HG03066 (cell line): ENCODE results near the gene SURF1.
A peak's percentile ranks its signal among the peaks of the same experiment; 100 is the strongest.
"Not testable (repeated sequence)": the region's sequence is repeated elsewhere in the genome, so short reads cannot be mapped to it uniquely, and the experiment has no call there.

Source experiments
- ATAC-seq: cut with Tn5 transposase; IDR thresholded peaks from one replicate; pipeline ENCODE4 v1.9.1; 2021; ENCODE audit warnings: low read depth; ENCODE audit not compliant: unreplicated experiment

The SURF1 gene, protein sequence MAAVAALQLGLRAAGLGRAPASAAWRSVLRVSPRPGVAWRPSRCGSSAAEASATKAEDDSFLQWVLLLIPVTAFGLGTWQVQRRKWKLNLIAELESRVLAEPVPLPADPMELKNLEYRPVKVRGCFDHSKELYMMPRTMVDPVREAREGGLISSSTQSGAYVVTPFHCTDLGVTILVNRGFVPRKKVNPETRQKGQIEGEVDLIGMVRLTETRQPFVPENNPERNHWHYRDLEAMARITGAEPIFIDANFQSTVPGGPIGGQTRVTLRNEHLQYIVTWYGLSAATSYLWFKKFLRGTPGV

DNA sequence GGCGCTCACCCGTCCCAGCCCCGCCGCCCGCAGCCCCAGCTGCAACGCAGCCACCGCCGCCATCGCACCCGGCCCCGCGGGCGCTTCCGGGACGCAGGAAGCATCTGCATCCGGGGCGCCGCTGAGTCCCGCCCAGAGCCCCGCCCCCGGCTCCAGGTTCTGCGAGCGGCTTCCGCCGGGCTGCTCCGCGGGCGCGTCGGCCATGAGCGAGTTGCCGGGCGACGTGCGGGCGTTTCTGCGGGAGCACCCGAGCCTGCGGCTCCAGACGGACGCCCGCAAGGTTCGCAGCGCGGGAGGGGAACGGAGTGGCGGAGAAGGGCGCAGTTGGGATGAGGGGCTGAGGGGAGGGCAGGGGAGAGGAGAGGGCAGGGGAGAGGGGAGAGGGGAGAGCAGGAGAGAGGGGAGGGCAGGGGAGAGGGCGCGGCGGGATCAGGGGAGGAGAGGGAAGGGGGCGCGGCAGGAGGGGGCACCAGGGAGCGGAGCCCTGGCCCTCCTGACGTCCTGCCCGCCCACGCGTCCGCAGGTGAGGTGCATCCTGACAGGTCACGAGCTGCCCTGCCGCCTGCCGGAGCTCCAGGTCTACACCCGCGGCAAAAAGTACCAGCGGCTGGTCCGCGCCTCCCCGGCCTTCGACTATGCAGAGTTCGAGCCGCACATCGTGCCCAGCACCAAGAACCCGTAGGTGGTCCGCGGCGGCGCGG is at the start of gene SURF1, which contains the start of gene SURF2:
SURF1 (minus strand) TSS at position 97 of the 701 bp plus-strand sequence; CDS start at position 63, 34 bp downstream.
SURF2 (plus strand) TSS at position 160 of the 701 bp plus-strand sequence; CDS start at position 203, 43 bp downstream.
- ATAC-seq = peak; percentile 68

DNA sequence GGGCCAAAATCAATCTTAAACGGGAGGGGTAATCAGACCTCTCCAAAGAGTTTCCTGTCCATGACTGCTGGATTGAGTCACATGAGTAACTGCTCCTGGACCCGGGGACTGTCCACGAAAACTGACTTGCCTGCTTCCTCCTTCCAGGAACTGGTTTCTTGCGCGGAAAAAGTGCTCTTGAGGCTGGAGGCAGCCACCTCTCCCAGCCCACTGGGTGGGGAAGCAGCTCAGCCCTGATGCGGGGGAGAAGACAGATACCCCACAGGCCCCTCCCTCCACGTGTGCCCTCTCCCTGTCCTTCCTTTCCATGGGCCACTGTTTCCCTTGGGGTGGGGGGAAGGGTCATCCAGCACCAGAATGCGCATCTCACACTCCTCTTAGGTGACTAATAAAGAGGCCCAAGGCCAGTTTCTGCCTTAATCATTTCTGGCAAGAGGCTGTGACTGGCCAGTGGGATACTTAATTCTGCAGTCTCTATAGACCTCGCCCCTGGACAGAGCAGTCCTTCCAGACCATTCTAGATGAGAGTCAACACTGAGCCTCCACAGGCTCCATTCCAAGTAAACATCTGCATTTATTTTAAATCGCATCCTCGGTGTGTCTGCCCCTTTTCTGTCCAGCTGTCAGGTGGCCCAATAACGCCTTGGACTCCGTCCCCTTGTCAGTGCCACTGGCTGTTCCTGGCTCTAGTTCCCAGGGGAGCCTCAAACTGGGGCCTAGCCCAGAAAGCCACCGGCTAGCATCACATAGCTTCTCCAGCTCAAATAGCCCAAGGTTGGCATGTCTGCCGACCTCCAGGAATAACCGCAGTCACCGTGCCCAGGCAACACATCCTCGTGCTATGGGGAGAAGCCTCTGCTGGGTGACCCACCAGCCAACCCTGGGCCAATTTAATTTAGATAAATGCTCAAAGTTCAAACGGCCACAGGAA is 49.5 kb upstream of the SURF1 start:
- ATAC-seq = no peak

DNA sequence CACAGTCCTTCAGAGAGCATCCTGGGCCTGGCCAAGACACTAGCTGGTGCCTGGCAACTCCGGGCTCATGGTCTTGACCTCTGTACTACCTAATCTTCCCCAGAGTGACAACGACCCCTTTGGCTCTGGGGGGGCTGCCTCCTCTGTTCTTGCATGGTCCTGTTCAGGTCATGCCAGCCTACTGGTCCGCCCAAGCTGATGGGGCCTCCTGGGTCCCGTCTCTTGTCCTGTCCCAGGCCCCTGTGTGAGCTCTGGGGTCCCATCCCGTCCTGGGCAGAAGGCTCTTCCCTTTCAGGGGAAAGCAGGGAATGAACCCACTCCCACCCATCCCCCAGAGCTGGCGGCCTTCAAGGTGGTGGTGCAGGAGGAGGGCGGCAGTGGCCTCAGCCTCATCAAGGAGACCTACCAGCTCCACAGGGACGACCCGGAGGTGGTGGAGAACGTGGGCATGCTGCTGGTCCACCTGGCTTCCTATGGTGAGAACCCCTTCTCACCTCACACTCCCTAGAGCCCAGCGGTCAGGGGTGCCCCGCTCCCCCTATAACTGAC is 48.2 kb upstream of the SURF1 start:
- no peak for ATAC-seq

DNA sequence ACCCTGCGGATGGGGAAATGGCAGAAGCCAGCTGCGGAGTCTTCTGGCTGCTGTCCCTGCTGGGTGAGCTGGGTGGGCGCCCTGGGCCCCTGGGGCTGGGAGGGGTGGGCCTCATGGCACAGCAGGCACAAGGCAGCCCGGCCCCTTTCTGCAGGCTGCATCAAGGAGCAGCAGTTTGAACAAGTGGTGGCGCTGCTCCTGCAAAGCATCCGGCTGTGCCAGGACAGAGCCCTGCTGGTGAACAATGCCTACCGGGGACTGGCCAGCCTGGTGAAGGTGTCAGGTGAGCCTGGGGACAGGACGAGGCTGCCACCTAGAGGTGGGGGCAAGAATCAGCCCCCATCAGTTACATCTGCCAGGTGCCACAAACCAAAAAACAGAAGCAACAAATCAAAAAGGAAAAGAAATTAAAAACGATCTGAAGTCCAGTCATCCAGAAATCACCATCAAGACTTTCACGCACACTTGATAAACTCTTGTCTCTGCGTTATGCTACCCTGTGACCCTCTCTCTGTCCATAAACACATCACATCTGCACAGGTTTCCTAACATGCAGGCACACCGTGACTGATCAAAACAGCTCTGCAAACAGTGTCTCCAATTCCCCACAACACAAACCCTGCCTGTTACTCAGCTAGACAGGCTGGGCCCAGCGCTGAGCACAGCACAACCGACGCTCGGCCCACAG is 47.6 kb upstream of the SURF1 start:
- no peak for ATAC-seq

DNA sequence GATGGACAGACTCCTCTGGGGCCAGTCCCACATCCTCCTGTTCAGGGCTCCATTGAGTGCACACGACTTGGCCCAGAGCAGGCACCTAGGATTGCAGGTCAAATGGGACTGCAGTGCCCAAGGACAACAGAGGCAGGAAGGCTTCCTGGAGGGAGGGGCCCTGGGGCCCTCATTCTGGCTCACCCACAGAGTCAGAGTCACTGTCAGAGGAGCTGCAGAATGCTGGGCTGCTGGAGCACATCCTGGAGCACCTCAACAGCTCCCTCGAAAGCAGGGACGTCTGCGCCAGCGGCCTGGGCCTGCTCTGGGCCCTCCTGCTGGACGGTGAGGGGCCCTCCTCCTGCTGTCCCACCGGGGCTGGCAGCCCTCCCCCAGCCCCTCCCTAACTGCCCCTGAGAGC is 46.4 kb upstream of the SURF1 start:
- ATAC-seq = no peak

DNA sequence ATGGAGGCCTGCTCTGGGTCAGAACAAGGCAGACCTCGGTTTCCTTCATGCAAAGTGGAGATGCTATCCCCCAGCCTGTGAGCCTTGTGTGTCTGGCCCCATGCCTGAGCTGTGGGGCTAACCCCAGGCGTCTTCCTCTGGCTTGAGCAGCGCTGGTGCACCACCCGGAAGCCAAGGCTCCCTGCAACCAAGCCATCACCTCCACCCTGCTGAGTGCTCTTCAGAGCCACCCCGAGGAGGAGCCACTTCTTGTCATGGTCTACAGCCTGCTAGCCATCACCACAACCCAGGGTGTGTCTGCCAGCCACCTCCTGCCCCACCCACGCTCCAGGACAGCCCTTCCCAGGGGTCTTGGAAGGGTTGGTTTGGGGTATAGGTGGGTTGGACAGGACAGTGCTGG is 45.3 kb upstream of the SURF1 start:
- ATAC-seq = no peak

DNA sequence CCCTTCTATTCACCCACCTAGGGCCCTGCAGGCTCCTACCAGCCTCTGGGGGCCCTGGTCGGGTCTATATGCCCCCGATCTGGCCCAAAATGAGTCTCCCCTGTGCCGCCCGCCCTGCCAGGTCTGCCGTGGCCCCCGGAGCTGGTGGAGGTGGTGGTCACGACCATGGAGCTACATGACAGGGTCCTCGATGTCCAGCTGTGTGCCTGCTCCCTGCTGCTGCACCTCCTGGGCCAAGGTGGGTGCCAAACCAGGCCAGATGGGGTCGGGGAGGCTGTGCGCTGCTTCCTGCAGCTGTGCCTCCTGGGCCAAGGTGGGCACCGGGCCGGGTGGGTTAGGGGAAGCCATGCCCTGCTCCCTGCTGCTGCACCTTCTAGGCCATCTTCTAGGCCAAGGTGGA is 44.0 kb upstream of the SURF1 start:
- ATAC-seq = no peak

DNA sequence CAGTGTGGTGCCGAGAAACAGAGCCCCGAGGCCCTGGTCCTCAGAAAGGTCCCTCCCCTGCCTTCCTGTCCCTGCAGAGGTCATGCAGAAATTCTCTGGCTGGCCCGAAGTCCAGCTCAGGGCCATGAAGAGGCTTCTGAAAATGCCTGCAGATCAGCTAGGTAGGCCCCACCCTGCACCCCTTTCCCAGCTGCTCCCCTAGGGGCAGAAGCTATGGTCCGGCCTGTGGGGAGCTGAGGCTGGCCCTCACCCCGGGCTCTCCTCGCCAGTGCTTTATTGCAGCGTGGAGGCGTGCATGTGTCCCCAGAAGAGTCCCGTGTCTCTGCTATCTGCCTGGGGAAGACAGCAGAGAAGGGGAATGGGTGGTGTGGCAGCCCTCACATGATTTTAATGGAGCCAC is 41.6 kb upstream of the SURF1 start:
- ATAC-seq = no peak

DNA sequence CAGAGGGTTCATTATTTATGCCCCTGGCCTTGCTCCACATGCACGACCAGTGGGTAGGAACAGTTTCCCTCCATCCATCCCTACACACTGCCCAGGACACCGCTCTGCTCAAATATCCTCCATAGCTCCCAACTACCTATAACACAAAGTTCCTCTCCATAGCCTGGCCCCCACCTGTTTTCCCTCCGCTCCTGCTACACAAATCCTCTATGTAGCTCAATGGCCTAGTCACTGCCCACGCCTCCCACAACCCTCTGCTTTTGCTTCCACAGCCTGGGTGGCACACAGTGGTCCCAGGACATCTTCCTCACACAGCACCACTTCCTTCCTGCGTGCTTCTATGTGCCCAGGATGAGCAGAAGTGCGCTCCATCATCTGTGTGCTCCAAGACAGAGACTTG is 41.1 kb upstream of the SURF1 start:
- ATAC-seq = no peak

DNA sequence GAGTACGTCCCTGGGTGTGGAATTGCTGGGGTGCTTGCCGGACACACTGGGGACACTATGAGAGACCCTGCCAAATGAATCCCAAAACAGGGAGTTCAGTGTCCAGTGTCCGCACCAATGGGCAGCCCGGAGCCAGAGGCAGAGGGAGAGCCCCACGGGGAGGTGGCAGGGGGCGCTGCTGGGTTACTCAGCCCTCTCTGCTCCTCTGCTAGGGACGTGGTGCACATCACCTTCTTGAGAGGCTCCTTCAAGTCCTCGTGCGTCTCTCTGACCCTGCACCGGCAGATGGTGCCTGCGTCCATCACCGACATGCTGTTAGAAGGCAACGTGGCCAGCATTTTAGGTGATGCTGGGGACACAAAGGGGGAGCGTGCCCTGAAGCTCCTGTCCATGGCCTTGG is 40.7 kb upstream of the SURF1 start:
- no peak for ATAC-seq

DNA sequence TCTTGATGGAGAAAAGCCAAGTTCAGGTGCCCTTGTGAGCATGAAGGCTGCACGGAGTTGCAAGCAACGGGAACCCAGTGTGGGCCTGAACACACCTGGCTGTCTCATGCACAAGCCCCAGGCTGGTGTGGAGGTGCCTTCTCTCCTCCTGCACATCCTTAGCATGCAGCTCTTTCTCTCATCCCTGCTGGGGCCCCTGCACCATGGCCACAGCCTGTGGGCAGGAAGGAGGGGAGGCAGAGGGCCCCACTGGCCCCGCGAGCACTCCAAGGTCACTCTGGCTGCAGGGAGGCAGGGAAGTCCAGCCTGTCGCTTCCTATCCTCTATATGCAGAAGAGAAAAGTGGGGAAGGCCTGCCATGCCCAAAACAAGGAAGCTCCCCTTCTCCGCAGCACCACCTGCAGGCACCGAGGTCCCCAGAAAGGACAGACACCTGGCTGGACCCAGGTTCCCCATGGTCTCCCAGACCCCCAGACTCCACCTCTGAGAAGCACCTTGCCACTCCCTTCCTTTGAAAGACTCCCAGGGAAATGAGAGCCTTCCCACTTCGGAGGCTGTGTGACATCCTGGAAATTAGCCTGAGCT is 38.5 kb upstream of the SURF1 start:
- ATAC-seq = no peak

DNA sequence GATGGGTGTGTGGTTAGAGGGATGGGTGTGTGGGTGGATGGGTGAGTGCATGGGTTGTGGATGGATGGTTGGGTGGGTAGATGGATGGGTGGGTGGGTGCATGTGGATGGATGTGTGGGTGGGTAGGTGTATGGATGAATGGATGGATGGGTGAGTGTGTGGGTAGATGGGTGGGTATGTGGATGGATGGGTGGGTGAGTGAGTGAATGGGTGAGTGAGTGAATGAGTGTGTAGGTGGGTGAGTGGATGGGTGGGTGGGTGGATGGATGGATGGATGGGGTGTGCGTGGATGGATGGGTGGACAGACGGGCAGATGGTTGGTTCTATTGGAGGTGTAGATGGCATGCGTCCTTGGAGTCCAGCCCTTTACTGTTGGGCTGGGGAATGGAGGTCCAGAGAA is 37.1 kb upstream of the SURF1 start:
- no peak for ATAC-seq

DNA sequence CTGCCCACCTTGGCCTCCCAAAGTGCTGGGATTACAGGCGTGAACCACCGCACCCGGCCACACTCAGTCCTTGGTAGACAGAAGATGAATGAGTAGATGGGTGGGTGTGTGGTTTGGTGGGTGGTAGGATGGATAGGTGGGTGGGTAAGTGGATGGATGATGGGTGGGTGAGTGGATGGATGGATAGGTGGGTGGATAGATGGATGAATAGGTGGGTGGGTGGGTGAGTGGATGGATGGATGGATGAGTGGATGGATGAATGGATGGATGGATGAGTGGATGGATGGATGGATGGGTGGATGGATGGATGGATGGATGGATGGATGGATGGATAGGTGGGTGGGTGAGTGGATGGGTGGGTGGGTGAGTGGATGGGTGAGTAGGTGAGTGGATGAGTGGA is 36.0 kb upstream of the SURF1 start:
- not testable (repeated sequence) for ATAC-seq

DNA sequence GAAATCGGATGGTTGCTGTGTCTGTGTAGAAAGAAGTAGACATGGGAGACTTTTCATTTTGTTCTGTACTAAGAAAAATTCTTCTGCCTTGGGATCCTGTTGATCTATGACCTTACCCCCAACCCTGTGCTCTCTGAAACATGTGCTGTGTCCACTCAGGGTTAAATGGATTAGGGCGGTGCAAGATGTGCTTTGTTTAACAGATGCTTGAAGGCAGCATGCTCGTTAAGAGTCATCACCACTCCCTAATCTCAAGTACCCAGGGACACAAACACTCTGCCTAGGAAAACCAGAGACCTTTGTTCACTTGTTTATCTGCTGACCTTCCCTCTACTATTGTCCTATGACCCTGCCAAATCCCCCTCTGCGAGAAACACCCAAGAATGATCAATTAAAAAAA is 35.2 kb upstream of the SURF1 start:
- not testable (repeated sequence) for ATAC-seq

DNA sequence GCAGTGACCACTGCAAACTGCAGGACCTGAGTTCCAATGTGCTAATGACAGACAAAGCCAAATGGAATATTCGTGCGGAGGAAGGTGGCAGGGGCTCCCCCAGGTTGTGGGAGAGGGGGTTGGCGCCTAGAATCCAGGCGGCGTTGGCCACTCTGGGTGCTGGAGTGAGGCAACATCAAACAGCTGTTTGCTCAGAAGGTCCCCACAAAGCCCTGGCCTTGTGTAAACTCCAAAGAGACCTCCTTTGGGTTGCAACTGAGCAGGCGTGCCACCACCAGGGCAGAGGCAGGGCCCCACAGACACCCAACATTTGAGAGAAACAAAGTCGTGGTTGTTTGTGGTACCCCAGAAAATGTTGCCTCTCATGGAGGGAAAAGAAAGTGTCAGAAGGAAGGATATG is 34.4 kb upstream of the SURF1 start:
- ATAC-seq = no peak

DNA sequence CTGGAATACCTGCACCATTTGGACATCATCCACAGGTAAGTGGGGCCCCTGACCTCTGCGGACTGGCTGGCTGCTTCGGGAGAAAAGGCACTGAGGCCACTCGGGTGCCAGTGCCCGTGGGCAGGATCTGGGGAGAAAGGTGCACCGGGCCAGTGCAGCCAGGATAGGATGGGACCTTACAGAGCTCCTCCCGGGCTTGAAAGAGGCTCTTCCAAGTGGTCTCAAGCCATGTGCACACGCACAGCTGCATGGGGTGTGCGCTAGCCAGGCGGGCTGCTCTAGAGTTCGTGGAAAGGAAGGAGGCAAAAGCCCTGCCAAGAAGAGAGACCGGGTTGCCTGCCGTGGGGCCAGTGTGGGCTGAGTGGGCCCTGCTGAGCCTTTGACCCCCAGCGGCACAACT is 33.3 kb upstream of the SURF1 start:
- ATAC-seq = no peak

DNA sequence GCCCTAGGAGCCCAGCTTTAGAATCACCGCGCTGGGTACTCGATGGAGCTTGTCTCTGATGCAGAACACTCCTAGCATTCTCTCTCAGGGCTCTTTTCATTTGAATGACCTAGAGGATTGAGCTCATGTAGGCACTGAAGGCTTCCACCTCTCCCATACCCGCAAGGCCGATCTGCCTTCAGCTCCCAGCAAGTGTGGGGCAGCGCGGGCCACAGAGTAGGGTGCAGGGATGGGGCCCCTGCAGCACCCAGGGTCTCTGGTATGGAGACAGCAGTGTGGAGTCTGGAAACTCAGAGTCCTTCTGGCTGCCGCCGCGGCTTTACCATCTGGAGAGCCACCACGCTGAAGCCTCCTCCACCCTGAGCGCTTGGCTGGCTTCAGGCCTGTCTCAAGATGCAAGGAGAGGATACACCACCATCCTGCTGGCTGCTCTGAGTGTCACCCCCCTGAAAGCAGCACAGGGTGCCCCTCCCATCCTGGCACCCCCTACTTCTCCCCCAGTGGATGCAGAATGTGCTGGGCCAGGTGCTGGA is 32.8 kb upstream of the SURF1 start:
- ATAC-seq = no peak

DNA sequence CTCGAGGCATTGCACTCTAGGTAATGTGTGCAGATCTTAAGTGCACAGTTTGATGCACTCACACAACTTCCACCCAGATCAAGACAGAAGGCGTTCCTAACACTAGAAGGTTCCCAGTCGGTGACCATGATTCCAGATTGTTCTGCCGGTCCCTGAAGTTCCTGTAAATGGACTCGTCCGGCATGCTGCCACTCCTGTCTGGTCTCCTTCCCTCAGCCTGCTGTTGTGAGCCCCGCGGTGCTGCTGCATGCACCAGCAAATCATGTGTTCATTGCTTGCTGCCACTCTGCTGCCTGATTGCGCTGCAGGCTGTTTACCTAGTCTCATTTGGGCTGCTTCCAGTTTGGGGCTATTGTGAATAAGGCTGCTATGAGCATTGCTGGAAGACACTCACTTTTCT is 31.4 kb upstream of the SURF1 start:
- no peak for ATAC-seq

DNA sequence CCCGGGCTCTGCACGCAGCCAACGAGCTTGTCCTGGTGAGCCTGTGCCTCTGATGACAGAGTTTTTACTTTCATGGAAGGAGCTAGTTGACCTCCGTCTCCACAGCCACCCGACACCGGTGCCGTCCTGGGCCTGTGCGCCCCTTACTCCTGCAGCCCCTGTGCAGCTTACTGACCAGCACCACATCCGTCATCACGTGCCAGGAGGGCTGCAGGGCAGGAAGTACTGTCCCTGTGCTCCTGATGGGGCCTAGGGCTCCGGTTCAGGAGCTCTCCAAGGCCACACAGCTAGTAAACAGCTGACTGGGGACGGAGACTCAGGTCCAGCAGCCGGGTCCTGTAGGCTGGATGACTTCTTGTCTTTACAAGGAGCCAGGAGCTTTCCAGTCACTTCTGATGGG is 30.1 kb upstream of the SURF1 start:
- ATAC-seq = no peak

DNA sequence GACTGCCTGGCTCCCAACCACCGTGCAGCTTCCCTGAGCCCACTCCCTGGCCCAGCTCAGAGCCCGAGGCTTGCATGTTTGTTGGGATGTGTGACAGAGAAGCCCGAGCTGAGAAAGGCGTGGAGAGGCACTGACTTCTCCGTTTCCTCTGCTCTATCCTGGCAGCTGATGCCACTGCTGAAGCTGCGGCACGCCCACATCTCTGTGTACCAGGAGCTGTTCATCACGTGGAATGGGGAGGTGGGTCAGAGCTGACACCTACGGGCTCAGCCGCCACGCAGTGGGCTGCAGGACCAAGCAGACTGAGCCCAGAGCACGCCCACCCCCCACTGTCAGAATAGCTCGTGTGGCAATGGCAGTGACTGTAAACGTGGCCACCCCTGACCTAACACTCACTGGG is 29.2 kb upstream of the SURF1 start:
- no peak for ATAC-seq
